OCI-LY1 (cell line): Measurements from ENCODE around the gene PRF1.

Source experiments
- EZH2 ChIP-seq: fragments of 200-600 bp; sonication (generic), shearing (Covaris generic); IDR thresholded peaks from 2 replicates; pipeline ENCODE4 v1.8.0; 2017; ENCODE audit warnings: borderline replicate concordance, mixed run types, mild to moderate bottlenecking, antibody characterized with exemption, low read length, moderate library complexity, mixed read lengths
- TF ChIP-seq, protein P1 (sequence below): fragments of 200-600 bp; sonication (generic), shearing (Covaris generic); IDR thresholded peaks from 2 replicates; pipeline ENCODE4 v1.5.1; 2017; ENCODE audit warnings: mild to moderate bottlenecking, antibody characterized with exemption, low read length, moderate library complexity, mixed read lengths

DNA sequence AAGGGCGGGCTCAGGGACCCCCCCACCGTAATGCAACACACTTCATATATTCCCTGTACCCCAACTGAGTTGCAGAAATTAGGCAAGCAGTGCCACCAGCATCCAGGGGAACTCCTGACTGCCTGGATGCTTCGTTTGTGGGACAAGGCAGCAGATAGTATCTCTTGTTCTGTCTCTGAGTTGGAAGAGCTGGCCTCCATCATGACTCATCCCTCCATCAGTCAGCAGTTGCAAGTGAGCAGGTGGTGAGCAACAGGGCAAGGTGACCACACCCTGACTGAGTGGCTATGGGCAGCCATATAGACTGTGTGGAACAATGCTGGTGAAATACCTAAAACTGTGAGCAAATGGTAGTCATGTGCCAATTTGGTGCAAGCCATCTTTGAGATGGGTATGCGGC lies 47.0 kb upstream of the PRF1 start:
- TF ChIP-seq, protein P1, sequence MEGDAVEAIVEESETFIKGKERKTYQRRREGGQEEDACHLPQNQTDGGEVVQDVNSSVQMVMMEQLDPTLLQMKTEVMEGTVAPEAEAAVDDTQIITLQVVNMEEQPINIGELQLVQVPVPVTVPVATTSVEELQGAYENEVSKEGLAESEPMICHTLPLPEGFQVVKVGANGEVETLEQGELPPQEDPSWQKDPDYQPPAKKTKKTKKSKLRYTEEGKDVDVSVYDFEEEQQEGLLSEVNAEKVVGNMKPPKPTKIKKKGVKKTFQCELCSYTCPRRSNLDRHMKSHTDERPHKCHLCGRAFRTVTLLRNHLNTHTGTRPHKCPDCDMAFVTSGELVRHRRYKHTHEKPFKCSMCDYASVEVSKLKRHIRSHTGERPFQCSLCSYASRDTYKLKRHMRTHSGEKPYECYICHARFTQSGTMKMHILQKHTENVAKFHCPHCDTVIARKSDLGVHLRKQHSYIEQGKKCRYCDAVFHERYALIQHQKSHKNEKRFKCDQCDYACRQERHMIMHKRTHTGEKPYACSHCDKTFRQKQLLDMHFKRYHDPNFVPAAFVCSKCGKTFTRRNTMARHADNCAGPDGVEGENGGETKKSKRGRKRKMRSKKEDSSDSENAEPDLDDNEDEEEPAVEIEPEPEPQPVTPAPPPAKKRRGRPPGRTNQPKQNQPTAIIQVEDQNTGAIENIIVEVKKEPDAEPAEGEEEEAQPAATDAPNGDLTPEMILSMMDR, result no peak
- no peak for TF ChIP-seq EZH2
